Neural cell (in vitro differentiated cells): ENCODE results near the gene GFI1. TPM values are rescaled to one million over a fixed set of nuclear protein-coding genes. Genes with fewer than 3 reads are reported as not detected.
A peak's percentile ranks its signal among the peaks of the same experiment; 100 is the strongest.

Experiments used
- H2AFZ ChIP-seq: fragments of 200-600, 300-800 bp; sonication (generic), shearing (Covaris generic); 2 replicates; pipeline ENCODE4 v1.6.0; 2014; ENCODE audit warnings: low read depth, mild to moderate bottlenecking, antibody characterized with exemption, low read length, moderate library complexity
- H3F3A ChIP-seq: fragments of 200-600 bp; shearing (Covaris generic); 2 replicates; pipeline ENCODE4 v1.6.1; 2016; ENCODE audit warnings: mild to moderate bottlenecking, moderate library complexity, mixed read lengths, antibody characterized with exemption, low read length; ENCODE audit not compliant: insufficient read depth, poor library complexity, severe bottlenecking
- H3K27ac ChIP-seq: fragments of 200-600, 300-800 bp; sonication (generic), shearing (Covaris generic); 2 replicates; pipeline ENCODE4 v1.5.1; 2014; ENCODE audit warnings: mild to moderate bottlenecking, low read length, moderate library complexity
- H3K27me3 ChIP-seq: fragments of 300-800, 200-600 bp; sonication (generic), shearing (Covaris generic); 2 replicates; pipeline ENCODE4 v1.6.0; 2014; ENCODE audit warnings: mild to moderate bottlenecking, low read depth, low read length, moderate library complexity; ENCODE audit not compliant: insufficient read depth
- H3K36me3 ChIP-seq: fragments of 300-800, 200-600 bp; sonication (generic), shearing (Covaris generic); 2 replicates; pipeline ENCODE4 v1.5.1; 2014; ENCODE audit warnings: mild to moderate bottlenecking, antibody characterized with exemption, low read length, moderate library complexity; ENCODE audit not compliant: insufficient read depth
- H3K4me2 ChIP-seq: fragments of 300-800, 200-600 bp; sonication (generic), shearing (Covaris generic); 2 replicates; pipeline ENCODE4 v1.6.0; 2014; ENCODE audit warnings: mild to moderate bottlenecking, low read length
- H3K4me3 ChIP-seq: fragments of 300-800, 200-600 bp; sonication (generic), shearing (Covaris generic); 2 replicates; pipeline ENCODE4 v1.5.1; 2014; ENCODE audit warnings: mild to moderate bottlenecking, low read length, moderate library complexity
- H3K79me2 ChIP-seq: fragments of 200-600 bp; shearing (Covaris generic); replicated peaks from 2 replicates; pipeline ENCODE4 v1.6.0; 2014; ENCODE audit warnings: mild to moderate bottlenecking, low read length, moderate library complexity; ENCODE audit not compliant: insufficient read depth
- H3K9ac ChIP-seq: fragments of 300-800, 200-600 bp; sonication (generic), shearing (Covaris generic); 2 replicates; pipeline ENCODE4 v1.6.1; 2016; ENCODE audit warnings: mild to moderate bottlenecking, low read length, mixed read lengths
- H3K9me2 ChIP-seq: fragments of 200-600 bp; shearing (Covaris generic); 2 replicates; pipeline ENCODE4 v1.6.1; 2016; ENCODE audit warnings: mild to moderate bottlenecking, low read length, mixed read lengths; ENCODE audit not compliant: insufficient read depth
- H3K9me3 ChIP-seq: fragments of 200-600, 300-800 bp; sonication (generic), shearing (Covaris generic); 2 replicates; pipeline ENCODE4 v1.6.1; 2016; ENCODE audit warnings: mild to moderate bottlenecking, mixed run types, low read length, moderate library complexity, mixed read lengths
- H4K20me1 ChIP-seq: fragments of 200-600 bp; shearing (Covaris generic); 2 replicates; pipeline ENCODE4 v1.6.1; 2016; ENCODE audit warnings: mild to moderate bottlenecking, mixed run types; ENCODE audit not compliant: insufficient read depth
- EP300 ChIP-seq: fragments of 450-650 bp; conservative IDR thresholded peaks from 2 replicates; pipeline ENCODE4 v1.6.1; 2014; ENCODE audit warnings: antibody characterized with exemption, mild to moderate bottlenecking, moderate library complexity; ENCODE audit not compliant: poor library complexity, severe bottlenecking
- EZH2 ChIP-seq: fragments of 200-600, 300-800 bp; shearing (Covaris generic), sonication (generic); IDR thresholded peaks from 2 replicates; pipeline ENCODE4 v1.6.1; 2014; ENCODE audit warnings: antibody characterized with exemption, low read length, borderline replicate concordance, mild to moderate bottlenecking; ENCODE audit not compliant: insufficient read depth, poor library complexity, severe bottlenecking
- MXI1 ChIP-seq: fragments of 450-650 bp; conservative IDR thresholded peaks from 2 replicates; pipeline ENCODE4 v1.6.1; 2014; ENCODE audit warnings: antibody characterized with exemption, mild to moderate bottlenecking; ENCODE audit not compliant: poor library complexity, severe bottlenecking
- POLR2AphosphoS5 ChIP-seq: IDR thresholded peaks from 2 replicates; pipeline ENCODE4 v1.6.1; 2012
- RAD21 ChIP-seq: fragments of 450-650 bp; conservative IDR thresholded peaks from 2 replicates; pipeline ENCODE4 v1.6.1; 2014; ENCODE audit warnings: antibody characterized with exemption, mild to moderate bottlenecking, moderate library complexity
- SMC3 ChIP-seq: fragments of 450-650 bp; conservative IDR thresholded peaks from 2 replicates; pipeline ENCODE4 v1.6.1; 2014; ENCODE audit warnings: antibody characterized with exemption, mild to moderate bottlenecking, moderate library complexity; ENCODE audit not compliant: poor library complexity
- TAF1 ChIP-seq: IDR thresholded peaks from 2 replicates; pipeline ENCODE4 v1.6.1; 2012; ENCODE audit warnings: low read depth
- polyA plus RNA-seq: library from polyadenylated mRNA; depleted of rRNA; stranded (reverse); fragments of >200 nt; gene quantifications from 2 replicates; pipeline ENCODE4 v1.2.3, GENCODE V29; 2014
- TF ChIP-seq, protein P1 (sequence below): fragments of 450-650 bp; IDR thresholded peaks from 2 replicates; pipeline ENCODE4 v1.5.1; 2014; ENCODE audit warnings: antibody characterized with exemption, mild to moderate bottlenecking, moderate library complexity; ENCODE audit not compliant: poor library complexity, severe bottlenecking
- TF ChIP-seq, protein P2 (sequence below): IDR thresholded peaks from 2 replicates; pipeline ENCODE4 v1.6.1; 2012; ENCODE audit warnings: borderline replicate concordance

Gene GFI1
- polyA plus RNA-seq, 1 donor from 2014 or later = not detected

- H3K9ac ChIP-seq = no peak overlapping the region
- H3K79me2 ChIP-seq = no peaks in the 10 kb centered on the region
- H3K4me3 ChIP-seq = no peak overlapping the region
- H2AFZ ChIP-seq = no peak overlapping the region
- no peaks in the 10 kb centered on the region for H3K36me3 ChIP-seq
- no peaks in the 10 kb centered on the region for H3K9me3 ChIP-seq
- no peak overlapping the region for H3K27ac ChIP-seq
- H3K4me2 ChIP-seq = no peak overlapping the region
- H3K27me3 ChIP-seq = peaks cover 83% of the 10 kb centered on the region
- H3F3A ChIP-seq = no peaks in the 10 kb centered on the region
- no peaks in the 10 kb centered on the region for H4K20me1 ChIP-seq
- no peaks in the 10 kb centered on the region for H3K9me2 ChIP-seq
- TF ChIP-seq MXI1 = no peak
- TF ChIP-seq TAF1 = no peak
- TF ChIP-seq, protein P1, sequence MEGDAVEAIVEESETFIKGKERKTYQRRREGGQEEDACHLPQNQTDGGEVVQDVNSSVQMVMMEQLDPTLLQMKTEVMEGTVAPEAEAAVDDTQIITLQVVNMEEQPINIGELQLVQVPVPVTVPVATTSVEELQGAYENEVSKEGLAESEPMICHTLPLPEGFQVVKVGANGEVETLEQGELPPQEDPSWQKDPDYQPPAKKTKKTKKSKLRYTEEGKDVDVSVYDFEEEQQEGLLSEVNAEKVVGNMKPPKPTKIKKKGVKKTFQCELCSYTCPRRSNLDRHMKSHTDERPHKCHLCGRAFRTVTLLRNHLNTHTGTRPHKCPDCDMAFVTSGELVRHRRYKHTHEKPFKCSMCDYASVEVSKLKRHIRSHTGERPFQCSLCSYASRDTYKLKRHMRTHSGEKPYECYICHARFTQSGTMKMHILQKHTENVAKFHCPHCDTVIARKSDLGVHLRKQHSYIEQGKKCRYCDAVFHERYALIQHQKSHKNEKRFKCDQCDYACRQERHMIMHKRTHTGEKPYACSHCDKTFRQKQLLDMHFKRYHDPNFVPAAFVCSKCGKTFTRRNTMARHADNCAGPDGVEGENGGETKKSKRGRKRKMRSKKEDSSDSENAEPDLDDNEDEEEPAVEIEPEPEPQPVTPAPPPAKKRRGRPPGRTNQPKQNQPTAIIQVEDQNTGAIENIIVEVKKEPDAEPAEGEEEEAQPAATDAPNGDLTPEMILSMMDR = no peak
- TF ChIP-seq EP300 = no peak
- no peak for TF ChIP-seq POLR2AphosphoS5
- no peak for TF ChIP-seq SMC3
- no peak for TF ChIP-seq RAD21
- TF ChIP-seq, protein P2, sequence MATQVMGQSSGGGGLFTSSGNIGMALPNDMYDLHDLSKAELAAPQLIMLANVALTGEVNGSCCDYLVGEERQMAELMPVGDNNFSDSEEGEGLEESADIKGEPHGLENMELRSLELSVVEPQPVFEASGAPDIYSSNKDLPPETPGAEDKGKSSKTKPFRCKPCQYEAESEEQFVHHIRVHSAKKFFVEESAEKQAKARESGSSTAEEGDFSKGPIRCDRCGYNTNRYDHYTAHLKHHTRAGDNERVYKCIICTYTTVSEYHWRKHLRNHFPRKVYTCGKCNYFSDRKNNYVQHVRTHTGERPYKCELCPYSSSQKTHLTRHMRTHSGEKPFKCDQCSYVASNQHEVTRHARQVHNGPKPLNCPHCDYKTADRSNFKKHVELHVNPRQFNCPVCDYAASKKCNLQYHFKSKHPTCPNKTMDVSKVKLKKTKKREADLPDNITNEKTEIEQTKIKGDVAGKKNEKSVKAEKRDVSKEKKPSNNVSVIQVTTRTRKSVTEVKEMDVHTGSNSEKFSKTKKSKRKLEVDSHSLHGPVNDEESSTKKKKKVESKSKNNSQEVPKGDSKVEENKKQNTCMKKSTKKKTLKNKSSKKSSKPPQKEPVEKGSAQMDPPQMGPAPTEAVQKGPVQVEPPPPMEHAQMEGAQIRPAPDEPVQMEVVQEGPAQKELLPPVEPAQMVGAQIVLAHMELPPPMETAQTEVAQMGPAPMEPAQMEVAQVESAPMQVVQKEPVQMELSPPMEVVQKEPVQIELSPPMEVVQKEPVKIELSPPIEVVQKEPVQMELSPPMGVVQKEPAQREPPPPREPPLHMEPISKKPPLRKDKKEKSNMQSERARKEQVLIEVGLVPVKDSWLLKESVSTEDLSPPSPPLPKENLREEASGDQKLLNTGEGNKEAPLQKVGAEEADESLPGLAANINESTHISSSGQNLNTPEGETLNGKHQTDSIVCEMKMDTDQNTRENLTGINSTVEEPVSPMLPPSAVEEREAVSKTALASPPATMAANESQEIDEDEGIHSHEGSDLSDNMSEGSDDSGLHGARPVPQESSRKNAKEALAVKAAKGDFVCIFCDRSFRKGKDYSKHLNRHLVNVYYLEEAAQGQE = no peak
- TF ChIP-seq EZH2 = no peak
Measured at GRCh38 chr1:92487078-92487605, 417 bp upstream of the GFI1 start.

- H3K4me3 ChIP-seq = peak overlapping the region; percentile 61
- no peak overlapping the region for H2AFZ ChIP-seq
- H3K27ac ChIP-seq = no peak overlapping the region
- H3K36me3 ChIP-seq = no peaks in the 10 kb centered on the region
- TF ChIP-seq, protein P2 = no peak
- TF ChIP-seq POLR2AphosphoS5 = no peak
- TF ChIP-seq, protein P1 = peak; percentile 58
- no peak for TF ChIP-seq TAF1
- no peak for TF ChIP-seq EP300
- TF ChIP-seq RAD21 = no peak
- TF ChIP-seq SMC3 = no peak
- peak; percentile 99 for TF ChIP-seq EZH2
- H3F3A ChIP-seq = no peaks in the 10 kb centered on the region
- H3K9me2 ChIP-seq = no peaks in the 10 kb centered on the region
- H3K9me3 ChIP-seq = no peaks in the 10 kb centered on the region
- no peaks in the 10 kb centered on the region for H4K20me1 ChIP-seq
- no peak overlapping the region for H3K9ac ChIP-seq
- peaks cover 89% of the 10 kb centered on the region for H3K27me3 ChIP-seq
- no peaks in the 10 kb centered on the region for H3K79me2 ChIP-seq
- H3K4me2 ChIP-seq = no peak overlapping the region
Measured at GRCh38 chr1:92485381-92486250, 1.1 kb downstream of the GFI1 start.
